ENCODE data around the gene CTBP2.

GRCh38 chr10:125013529-125013872, 146.9 kb downstream of the CTBP2 start:
- no peak for TF ChIP-seq CTCF (IDR thresholded peaks at IDR 0.05)
- TF ChIP-seq REST (IDR thresholded peaks at IDR 0.05; ENCODE audit: insufficient read depth in 1 of 2, low read depth in 2 of 2, low read length in 1 of 2), result no peak

Data from Panc1 (cell line).